Ureter (tissue), 1 donor: ENCODE results near the gene AGAP3. TPM values are rescaled to one million over a fixed set of nuclear protein-coding genes. Genes with fewer than 3 reads are reported as not detected.

Source experiments
- DNase-seq: peaks from one replicate; pipeline ENCODE4 v3.0.0-alpha.2; 2020; ENCODE audit warnings: low spot score
- total RNA-seq: library from RNA; stranded (reverse); gene quantifications from one replicate; pipeline ENCODE4 v1.2.4, GENCODE V29; 2023
- donor health status: DM: yes; HTN: yes; CAD: no.

AGAP3 gene
- total RNA-seq, 1 donor from 2014 or later: 178 TPM

- DNase-seq: no peak
Observed at GRCh38 chr7:151135525-151135845, 49.2 kb downstream of the AGAP3 start.

GRCh38 chr7:151135866-151136843, 49.9 kb downstream of the AGAP3 start:
- DNase-seq: no peak

- no peak for DNase-seq
Observed at GRCh38 chr7:151137076-151137675, 50.9 kb downstream of the AGAP3 start.

GRCh38 chr7:151137791-151138152, 51.5 kb downstream of the AGAP3 start:
- no peak for DNase-seq

GRCh38 chr7:151138153-151138851, 52.0 kb downstream of the AGAP3 start:
- no peak for DNase-seq

GRCh38 chr7:151139071-151139790, 53.0 kb downstream of the AGAP3 start:
- no peak for DNase-seq

GRCh38 chr7:151139791-151140190, 53.5 kb downstream of the AGAP3 start:
- no peak for DNase-seq

- DNase-seq: no peak
Observed at GRCh38 chr7:151140826-151141225, 54.6 kb downstream of the AGAP3 start.

- no peak for DNase-seq
Observed at GRCh38 chr7:151141311-151141854, 55.1 kb downstream of the AGAP3 start.

GRCh38 chr7:151141855-151142685, 55.8 kb downstream of the AGAP3 start:
- DNase-seq: no peak

- no peak for DNase-seq
Observed at GRCh38 chr7:151142686-151143040, 56.4 kb downstream of the AGAP3 start.

- DNase-seq: no peak
Observed at GRCh38 chr7:151143261-151144015, 57.2 kb downstream of the AGAP3 start.

GRCh38 chr7:151144387-151144786, 58.1 kb downstream of the AGAP3 start:
- DNase-seq: no peak

GRCh38 chr7:151146761-151147160, 60.5 kb downstream of the AGAP3 start:
- DNase-seq: no peak

GRCh38 chr7:151148319-151149259, 62.3 kb downstream of the AGAP3 start:
- no peak for DNase-seq

- no peak for DNase-seq
Observed at GRCh38 chr7:151150388-151150787, 64.1 kb downstream of the AGAP3 start.

GRCh38 chr7:151152643-151153513, 66.6 kb downstream of the AGAP3 start:
- no peak for DNase-seq
